Tibial nerve (tissue), 4 donors: ENCODE data around the gene DNASE2B. TPM values are rescaled to one million over a fixed set of nuclear protein-coding genes. Genes with fewer than 3 reads are reported as not detected.

Experiments
- DNase-seq, 2 donors: peaks; one replicate each; pipeline ENCODE4 v3.0.0-alpha.2; 2019; ENCODE audit warnings: low spot score in 2 of 2
- H3K27ac ChIP-seq, 4 donors: fragments of 200-600 bp; sonication (generic) in 3 of 4; one replicate each; pipeline ENCODE4 v1.5.1; 2017 to 2019; ENCODE audit warnings: mild to moderate bottlenecking in 1 of 4
- H3K27me3 ChIP-seq, 2 donors: fragments of 200-600 bp; sonication (generic) in 1 of 2; one replicate each; pipeline versions ENCODE4 v1.5.1 to v1.6.0; 2017 to 2019
- H3K36me3 ChIP-seq, 3 donors: fragments of 200-600 bp; sonication (generic); one replicate each; pipeline ENCODE4 v1.5.1; 2018 to 2019
- H3K4me1 ChIP-seq, 4 donors: fragments of 200-600 bp; sonication (generic) in 3 of 4; one replicate each; pipeline ENCODE4 v1.5.1; 2017 to 2019
- H3K4me3 ChIP-seq, 4 donors: fragments of 200-600 bp; sonication (generic) in 3 of 4; one replicate each; pipeline ENCODE4 v1.5.1; 2017 to 2019; ENCODE audit warnings: mild to moderate bottlenecking in 1 of 4, moderate library complexity in 1 of 4
- H3K9me3 ChIP-seq, 4 donors: fragments of 200-600 bp; sonication (generic) in 3 of 4; one replicate each; pipeline ENCODE4 v1.5.1; 2017 to 2019
- EP300 ChIP-seq, 2 donors: sonication (generic); formaldehyde crosslinking; IDR thresholded peaks; one replicate each; pipeline ENCODE4 v1.6.1; 2017; ENCODE audit warnings: antibody characterized with exemption in 2 of 2, mild to moderate bottlenecking in 1 of 2
- POLR2A ChIP-seq, 2 donors: fragments of 450-650 bp; IDR thresholded peaks; one replicate each; pipeline ENCODE4 v1.6.1; 2017; ENCODE audit warnings: antibody characterized with exemption in 2 of 2, mild to moderate bottlenecking in 2 of 2, moderate library complexity in 2 of 2
- WGBS, 2 donors: methylation state at CpG; one replicate each; pipeline ENCODE4 v1.1.5; 2018; 5-methylcytosine and 5-hydroxymethylcytosine counted together
- total RNA-seq, 4 donors: library from RNA; depleted of rRNA; stranded (reverse); fragments of >200 nt; gene quantifications; one replicate each; pipeline ENCODE4 v1.1.0, GENCODE V29; 2016
- TF ChIP-seq, protein P1 (sequence below), 5 experiments: fragments of 200-600 bp in 3 of 5; fragments of 450-650 bp in 2 of 5; sonication (generic) in 3 of 5; IDR thresholded peaks; one replicate each; pipeline ENCODE4 v1.5.1; 2016 to 2019; ENCODE audit warnings: antibody characterized with exemption in 5 of 5, mild to moderate bottlenecking in 3 of 5, moderate library complexity in 2 of 5

The DNASE2B gene
- total RNA-seq, 4 donors from 2014 or later, result not detected

DNA sequence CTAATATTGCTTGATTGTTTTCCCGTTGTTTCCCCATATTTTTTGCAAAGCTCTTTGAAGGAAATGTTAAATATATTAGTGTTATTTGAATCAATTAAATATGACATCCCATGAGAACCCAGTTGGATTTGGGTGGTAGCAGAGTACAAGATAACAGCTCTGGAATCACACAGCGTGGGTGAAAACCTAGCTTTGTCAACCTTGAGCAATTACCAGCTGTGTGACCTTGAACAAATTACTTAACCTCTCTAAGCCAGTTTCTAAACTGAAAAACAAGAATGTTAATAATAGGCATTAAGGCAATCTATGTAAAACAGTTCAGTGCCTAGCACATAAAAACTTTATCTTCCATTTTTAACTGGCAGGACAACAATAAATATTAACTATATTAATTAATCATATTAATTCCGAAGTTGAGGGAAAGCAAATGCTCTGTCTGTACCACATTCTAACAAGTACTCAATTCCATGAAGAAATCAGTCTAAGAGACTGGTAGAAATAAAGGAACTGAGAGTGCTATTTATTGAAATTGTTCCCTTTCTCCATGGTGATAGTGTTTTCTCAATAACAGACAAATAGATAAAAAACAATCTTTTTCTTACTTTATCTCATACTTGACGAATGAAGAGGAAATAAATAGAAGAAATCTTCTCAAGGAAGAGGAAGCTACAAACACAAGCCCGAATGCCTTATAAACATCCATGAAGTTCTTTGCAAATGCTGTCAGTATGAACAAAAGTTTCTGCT lies 27.0 kb downstream of the DNASE2B start:
- TF ChIP-seq EP300 (IDR thresholded peaks at IDR 0.05) (no peak), POLR2A (IDR thresholded peaks at IDR 0.05) (no peak)
- TF ChIP-seq, protein P1, sequence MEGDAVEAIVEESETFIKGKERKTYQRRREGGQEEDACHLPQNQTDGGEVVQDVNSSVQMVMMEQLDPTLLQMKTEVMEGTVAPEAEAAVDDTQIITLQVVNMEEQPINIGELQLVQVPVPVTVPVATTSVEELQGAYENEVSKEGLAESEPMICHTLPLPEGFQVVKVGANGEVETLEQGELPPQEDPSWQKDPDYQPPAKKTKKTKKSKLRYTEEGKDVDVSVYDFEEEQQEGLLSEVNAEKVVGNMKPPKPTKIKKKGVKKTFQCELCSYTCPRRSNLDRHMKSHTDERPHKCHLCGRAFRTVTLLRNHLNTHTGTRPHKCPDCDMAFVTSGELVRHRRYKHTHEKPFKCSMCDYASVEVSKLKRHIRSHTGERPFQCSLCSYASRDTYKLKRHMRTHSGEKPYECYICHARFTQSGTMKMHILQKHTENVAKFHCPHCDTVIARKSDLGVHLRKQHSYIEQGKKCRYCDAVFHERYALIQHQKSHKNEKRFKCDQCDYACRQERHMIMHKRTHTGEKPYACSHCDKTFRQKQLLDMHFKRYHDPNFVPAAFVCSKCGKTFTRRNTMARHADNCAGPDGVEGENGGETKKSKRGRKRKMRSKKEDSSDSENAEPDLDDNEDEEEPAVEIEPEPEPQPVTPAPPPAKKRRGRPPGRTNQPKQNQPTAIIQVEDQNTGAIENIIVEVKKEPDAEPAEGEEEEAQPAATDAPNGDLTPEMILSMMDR (IDR thresholded peaks at IDR 0.05), result no peak
- no peak overlapping the region for H3K27ac ChIP-seq
- H3K27me3 ChIP-seq, result no peaks in the 10 kb centered on the region
- H3K9me3 ChIP-seq, result peaks cover 0 to 6% (median 0%) of the 10 kb centered on the region in 4 donors
- H3K4me1 ChIP-seq, result no peaks in the 10 kb centered on the region
- H3K36me3 ChIP-seq, result no peaks in the 10 kb centered on the region
- 52 to 59% methylated on average over 5 of the region's 5 CpGs for WGBS, 2 donors
- no peak for DNase-seq
- H3K4me3 ChIP-seq, result no peak overlapping the region

GRCh38 chr1:84426376-84426775 lies 28.1 kb downstream of the DNASE2B start:
- no peaks in the 10 kb centered on the region for H3K27me3 ChIP-seq
- no peaks in the 10 kb centered on the region for H3K4me1 ChIP-seq
- no peak overlapping the region for H3K4me3 ChIP-seq
- H3K36me3 ChIP-seq, result no peaks in the 10 kb centered on the region
- TF ChIP-seq, protein P1 (IDR thresholded peaks at IDR 0.05), result no peak
- no peak for TF ChIP-seq POLR2A (IDR thresholded peaks at IDR 0.05)
- H3K9me3 ChIP-seq, result peaks cover 0 to 8% (median 0%) of the 10 kb centered on the region in 4 donors
- no peak for DNase-seq
- H3K27ac ChIP-seq, result no peak overlapping the region
- 87 to 89% methylated on average over 2 of the region's 2 CpGs for WGBS, 2 donors

- no peaks in the 10 kb centered on the region for H3K27me3 ChIP-seq
- H3K4me1 ChIP-seq, result no peaks in the 10 kb centered on the region
- H3K9me3 ChIP-seq, result peaks cover 0 to 8% (median 0%) of the 10 kb centered on the region in 4 donors
- H3K27ac ChIP-seq, result no peak overlapping the region
- WGBS, 2 donors, result 77 to 84% methylated on average over 6 of the region's 6 CpGs
- H3K4me3 ChIP-seq, result no peak overlapping the region
- no peaks in the 10 kb centered on the region for H3K36me3 ChIP-seq
- no peak for DNase-seq
- TF ChIP-seq, protein P1 (IDR thresholded peaks at IDR 0.05), result no peak
- TF ChIP-seq POLR2A (IDR thresholded peaks at IDR 0.05), result no peak
- no peak for TF ChIP-seq EP300 (IDR thresholded peaks at IDR 0.05)
These were observed 29.2 kb downstream of the DNASE2B start for GRCh38 chr1:84427250-84428188.

DNA sequence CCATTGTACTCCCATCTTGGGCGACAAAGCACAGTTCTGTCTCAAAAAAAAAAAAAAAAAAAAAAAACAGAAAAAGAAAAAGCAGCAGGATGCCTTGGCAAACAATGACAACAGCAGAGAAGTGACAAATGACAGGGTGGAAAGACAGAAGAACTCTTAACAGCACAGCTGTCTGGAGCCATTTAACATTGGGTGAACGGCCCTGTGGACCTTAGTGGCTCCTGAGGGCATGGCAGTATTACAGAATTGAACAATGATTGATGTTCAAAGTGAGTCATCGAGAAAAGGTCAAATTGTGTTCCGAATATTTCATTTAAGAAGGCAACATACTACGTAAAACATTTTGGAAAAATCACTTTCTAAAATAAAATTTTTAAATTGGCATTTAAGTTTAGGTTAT lies 30.0 kb downstream of the DNASE2B start:
- 66 to 75% methylated on average over 5 of the region's 5 CpGs for WGBS, 2 donors
- Histone ChIP-seq H3K4me3 (no peak overlapping the region), H3K27ac (no peak overlapping the region)

More for the DNA sequence above, 30.0 kb downstream of the DNASE2B start:
- Histone ChIP-seq H3K27me3 (no peaks in the 10 kb centered on the region), H3K4me1 (peaks cover 0 to 3% (median 0%) of the 10 kb centered on the region in 4 donors), H3K36me3 (no peaks in the 10 kb centered on the region), H3K9me3 (peaks cover 0 to 8% (median 0%) of the 10 kb centered on the region in 4 donors)
- DNase-seq, result no peak
- TF ChIP-seq POLR2A (IDR thresholded peaks at IDR 0.05) (no peak), EP300 (IDR thresholded peaks at IDR 0.05) (no peak)
- TF ChIP-seq, protein P1 (IDR thresholded peaks at IDR 0.05), result no peak
